Smooth muscle cell (in vitro differentiated cells): Measurements from ENCODE around the gene UBE2L3. TPM values are rescaled to one million over a fixed set of nuclear protein-coding genes. Genes with fewer than 3 reads are reported as not detected.
"Not testable (repeated sequence)": the region's sequence is repeated elsewhere in the genome, so short reads cannot be mapped to it uniquely, and the experiment has no call there.

Experiments
- DNase-seq: peaks from one replicate; lab custom pipeline; 2025; ENCODE audit not compliant: unreplicated experiment; lab: John Stamatoyannopoulos, UW
- H2AFZ ChIP-seq: fragments of 200-600 bp; sonication (generic); 2 replicates; pipeline ENCODE4 v1.6.0; 2016; ENCODE audit warnings: antibody characterized with exemption, low read depth, mild to moderate bottlenecking
- H3F3A ChIP-seq: fragments of 200-600 bp; sonication (generic); 2 replicates; pipeline ENCODE4 v1.6.0; 2017; ENCODE audit warnings: antibody characterized with exemption, low read depth
- H3K27ac ChIP-seq: fragments of 200-600 bp; sonication (generic); 2 replicates; pipeline ENCODE4 v1.5.1; 2016; ENCODE audit warnings: low read depth, mild to moderate bottlenecking
- H3K27me3 ChIP-seq: fragments of 200-600 bp; sonication (generic); 2 replicates; pipeline ENCODE4 v1.6.1; 2016; ENCODE audit warnings: low read depth, mild to moderate bottlenecking
- H3K36me3 ChIP-seq: fragments of 200-600 bp; sonication (generic); 2 replicates; pipeline ENCODE4 v1.5.1; 2016; ENCODE audit warnings: low read depth
- H3K4me1 ChIP-seq: fragments of 200-600 bp; sonication (generic); 2 replicates; pipeline ENCODE4 v1.5.1; 2016; ENCODE audit warnings: low read depth
- H3K4me2 ChIP-seq: fragments of 200-600 bp; sonication (generic); 2 replicates; pipeline ENCODE4 v1.6.0; 2016; ENCODE audit warnings: mild to moderate bottlenecking
- H3K4me3 ChIP-seq: fragments of 200-600 bp; sonication (generic); 2 replicates; pipeline ENCODE4 v1.5.1; 2016; ENCODE audit warnings: mild to moderate bottlenecking
- H3K79me2 ChIP-seq: fragments of 200-600 bp; sonication (generic); 2 replicates; pipeline ENCODE4 v1.6.0; 2016; ENCODE audit warnings: low read depth, mild to moderate bottlenecking
- H3K9ac ChIP-seq: fragments of 200-600 bp; sonication (generic); 2 replicates; pipeline ENCODE4 v1.6.0; 2016; ENCODE audit warnings: low read depth
- H3K9me3 ChIP-seq: fragments of 200-600 bp; sonication (generic); replicated peaks from 2 replicates; pipeline ENCODE4 v1.5.1; 2016; ENCODE audit warnings: low read depth
- H4K20me1 ChIP-seq: fragments of 200-600 bp; sonication (generic); 2 replicates; pipeline ENCODE4 v1.6.0; 2016; ENCODE audit warnings: low read depth
- WGBS: methylation state at CpG from one replicate; pipeline ENCODE4 v1.1.7; 2016; ENCODE audit warnings: low lambda C conversion rate; 5-methylcytosine and 5-hydroxymethylcytosine counted together
- polyA plus RNA-seq: library from polyadenylated mRNA; unstranded; fragments of >200 nt; fragmentation: Nextera tagmentation; extraction: Ambion mirVana; gene quantifications from 2 replicates; pipeline ENCODE4 v1.2.1, GENCODE V29; 2016
- total RNA-seq: library from RNA; depleted of rRNA; stranded (reverse); fragments of >200 nt; gene quantifications from 2 replicates; pipeline ENCODE4 v1.2.3, GENCODE V29; 2014
- TF ChIP-seq, protein P1 (sequence below): fragments of 200-600 bp; sonication (generic); IDR thresholded peaks from 2 replicates; pipeline ENCODE4 v1.5.1; 2017; ENCODE audit warnings: borderline replicate concordance, mild to moderate bottlenecking, antibody characterized with exemption; ENCODE audit not compliant: insufficient read depth, poor library complexity, severe bottlenecking

The UBE2L3 gene
- total and polyA plus RNA-seq, 2 experiments from 2014 or later, result 65.4 to 89.3 TPM

- no peaks in the 10 kb centered on the region for H3K27me3 ChIP-seq
- no peaks in the 10 kb centered on the region for H3K9me3 ChIP-seq
- H4K20me1 ChIP-seq, result peaks cover 100% of the 10 kb centered on the region
- no peak overlapping the region for H3K4me3 ChIP-seq
- no peak for DNase-seq
- H3K27ac ChIP-seq, result no peak overlapping the region
- no peaks in the 10 kb centered on the region for H3K36me3 ChIP-seq
- no peaks in the 10 kb centered on the region for H3F3A ChIP-seq
- H2AFZ ChIP-seq, result no peak overlapping the region
- H3K4me1 ChIP-seq, result peaks cover 21% of the 10 kb centered on the region
- H3K4me2 ChIP-seq, result no peak overlapping the region
- TF ChIP-seq, protein P1, sequence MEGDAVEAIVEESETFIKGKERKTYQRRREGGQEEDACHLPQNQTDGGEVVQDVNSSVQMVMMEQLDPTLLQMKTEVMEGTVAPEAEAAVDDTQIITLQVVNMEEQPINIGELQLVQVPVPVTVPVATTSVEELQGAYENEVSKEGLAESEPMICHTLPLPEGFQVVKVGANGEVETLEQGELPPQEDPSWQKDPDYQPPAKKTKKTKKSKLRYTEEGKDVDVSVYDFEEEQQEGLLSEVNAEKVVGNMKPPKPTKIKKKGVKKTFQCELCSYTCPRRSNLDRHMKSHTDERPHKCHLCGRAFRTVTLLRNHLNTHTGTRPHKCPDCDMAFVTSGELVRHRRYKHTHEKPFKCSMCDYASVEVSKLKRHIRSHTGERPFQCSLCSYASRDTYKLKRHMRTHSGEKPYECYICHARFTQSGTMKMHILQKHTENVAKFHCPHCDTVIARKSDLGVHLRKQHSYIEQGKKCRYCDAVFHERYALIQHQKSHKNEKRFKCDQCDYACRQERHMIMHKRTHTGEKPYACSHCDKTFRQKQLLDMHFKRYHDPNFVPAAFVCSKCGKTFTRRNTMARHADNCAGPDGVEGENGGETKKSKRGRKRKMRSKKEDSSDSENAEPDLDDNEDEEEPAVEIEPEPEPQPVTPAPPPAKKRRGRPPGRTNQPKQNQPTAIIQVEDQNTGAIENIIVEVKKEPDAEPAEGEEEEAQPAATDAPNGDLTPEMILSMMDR, result no peak
- no peak overlapping the region for H3K9ac ChIP-seq
- peaks cover 100% of the 10 kb centered on the region for H3K79me2 ChIP-seq
- WGBS, result 93% methylated on average over 5 of the region's 5 CpGs
Observed at GRCh38 chr22:21573750-21574494, 6.4 kb downstream of the UBE2L3 start.

DNA sequence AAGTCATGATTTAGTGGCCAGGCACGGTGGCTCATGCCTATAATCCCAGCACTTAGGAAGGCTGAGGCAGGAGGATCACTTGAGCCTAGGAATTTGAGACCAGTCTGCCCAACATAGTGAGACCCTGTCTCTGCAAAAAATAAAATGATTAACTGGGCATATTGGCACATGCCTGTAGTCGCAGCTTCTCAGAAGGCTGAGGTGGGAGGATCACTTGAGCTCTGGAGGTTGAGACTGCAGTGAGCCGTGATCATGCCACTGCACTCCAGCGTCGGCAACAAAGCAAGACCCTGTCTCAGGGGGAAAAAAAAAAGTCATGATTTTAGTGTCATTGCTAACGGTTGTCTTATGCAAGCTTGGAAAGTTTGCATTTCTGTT, 11.9 kb downstream of the UBE2L3 start:
- no peaks in the 10 kb centered on the region for H3K4me1 ChIP-seq
- no peaks in the 10 kb centered on the region for H3K9me3 ChIP-seq
- TF ChIP-seq, protein P1, result no peak
- H3F3A ChIP-seq, result no peaks in the 10 kb centered on the region
- H3K4me2 ChIP-seq, result no peak overlapping the region
- no peak overlapping the region for H3K9ac ChIP-seq
- no peak for DNase-seq
- no peak overlapping the region for H3K4me3 ChIP-seq
- peaks cover 100% of the 10 kb centered on the region for H3K79me2 ChIP-seq
- no peak overlapping the region for H2AFZ ChIP-seq
- no peaks in the 10 kb centered on the region for H3K27me3 ChIP-seq
- H3K27ac ChIP-seq, result no peak overlapping the region
- H4K20me1 ChIP-seq, result peaks cover 100% of the 10 kb centered on the region
- H3K36me3 ChIP-seq, result no peaks in the 10 kb centered on the region
- 92% methylated on average over 6 of the region's 6 CpGs for WGBS

DNA sequence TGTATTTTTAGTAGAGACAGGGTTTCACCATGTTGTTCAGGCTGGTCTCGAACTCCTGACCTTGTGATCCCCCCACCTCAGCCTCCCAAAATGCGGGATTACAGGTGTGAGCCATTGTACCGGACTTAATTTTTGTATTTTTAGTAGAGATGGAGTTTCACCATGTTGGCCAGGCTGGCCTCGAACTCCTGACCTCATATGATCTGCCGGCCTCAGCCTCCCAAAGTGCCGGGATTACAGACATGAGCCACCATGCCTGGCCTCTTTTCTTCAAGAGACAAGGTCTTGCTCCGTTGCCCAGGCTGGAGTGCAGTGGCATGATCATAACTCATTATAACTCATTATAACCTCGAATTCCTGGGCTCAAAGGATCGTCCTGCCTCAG, 13.1 kb downstream of the UBE2L3 start:
- WGBS, result 98% methylated on average over 9 of the region's 9 CpGs
- Histone ChIP-seq H3K79me2 (peaks cover 100% of the 10 kb centered on the region), H4K20me1 (peaks cover 100% of the 10 kb centered on the region)
- not testable (repeated sequence) for H3F3A ChIP-seq, H3K4me3 ChIP-seq, H3K9ac ChIP-seq, H3K36me3 ChIP-seq, H3K4me2 ChIP-seq, H2AFZ ChIP-seq, H3K27ac ChIP-seq, H3K9me3 ChIP-seq, H3K27me3 ChIP-seq, DNase-seq, H3K4me1 ChIP-seq

GRCh38 chr22:21581009-21581713, 13.6 kb downstream of the UBE2L3 start:
- 97% methylated on average over 10 of the region's 10 CpGs for WGBS
- not testable (repeated sequence) for H3K4me2 ChIP-seq, H3K9me3 ChIP-seq, H3K4me3 ChIP-seq, H3K36me3 ChIP-seq, H2AFZ ChIP-seq, H3F3A ChIP-seq, H3K9ac ChIP-seq, DNase-seq, H3K27ac ChIP-seq, H3K4me1 ChIP-seq, H3K27me3 ChIP-seq
- H3K79me2 ChIP-seq, result peaks cover 100% of the 10 kb centered on the region
- peaks cover 100% of the 10 kb centered on the region for H4K20me1 ChIP-seq
